HG03378 (cell line): ENCODE results near the gene OLFM3.

Source experiments
- ATAC-seq: cut with Tn5 transposase; IDR thresholded peaks from one replicate; pipeline ENCODE4 v1.9.1; 2021; ENCODE audit warnings: mild to moderate bottlenecking, moderate library complexity; ENCODE audit not compliant: unreplicated experiment

The OLFM3 gene

DNA sequence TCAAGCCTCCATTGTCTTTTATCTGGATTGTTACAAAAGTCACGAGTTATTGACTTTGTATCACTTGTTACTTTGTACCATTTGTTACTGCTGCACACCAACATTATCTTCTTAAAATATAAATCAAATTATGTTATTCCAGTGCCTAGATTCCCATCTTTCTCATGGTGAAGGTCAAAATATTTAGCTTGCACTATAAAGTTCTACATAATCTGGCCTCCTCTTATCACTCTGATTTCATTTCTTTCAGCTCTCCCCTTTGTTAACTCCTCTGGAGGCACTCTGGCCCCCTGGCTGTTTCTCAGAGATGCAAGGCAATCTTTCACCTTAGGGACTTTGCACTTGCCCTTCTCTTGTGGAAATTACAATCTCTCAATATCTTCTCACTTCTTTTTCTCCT, 143.8 kb downstream of the OLFM3 start:
- no peak for ATAC-seq

DNA sequence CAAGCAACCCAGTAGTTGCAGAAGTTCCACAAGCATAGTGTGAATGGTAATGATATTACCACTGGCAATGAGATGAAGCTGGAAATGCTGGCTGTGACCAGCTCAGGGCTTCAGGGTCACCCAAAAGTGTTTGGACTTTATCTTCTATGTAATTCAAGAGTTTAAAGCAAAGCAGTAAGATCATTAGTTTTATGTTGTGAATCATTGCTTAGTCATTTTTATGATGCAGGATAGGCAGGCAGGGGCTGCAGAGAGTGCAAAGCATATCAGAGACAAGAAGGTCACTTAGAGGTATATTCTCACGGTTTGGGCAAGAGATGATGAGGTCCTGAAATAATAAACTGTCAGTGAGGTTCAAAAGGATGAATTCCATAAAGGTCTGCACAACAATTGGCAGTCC, 147.4 kb downstream of the OLFM3 start:
- no peak for ATAC-seq

DNA sequence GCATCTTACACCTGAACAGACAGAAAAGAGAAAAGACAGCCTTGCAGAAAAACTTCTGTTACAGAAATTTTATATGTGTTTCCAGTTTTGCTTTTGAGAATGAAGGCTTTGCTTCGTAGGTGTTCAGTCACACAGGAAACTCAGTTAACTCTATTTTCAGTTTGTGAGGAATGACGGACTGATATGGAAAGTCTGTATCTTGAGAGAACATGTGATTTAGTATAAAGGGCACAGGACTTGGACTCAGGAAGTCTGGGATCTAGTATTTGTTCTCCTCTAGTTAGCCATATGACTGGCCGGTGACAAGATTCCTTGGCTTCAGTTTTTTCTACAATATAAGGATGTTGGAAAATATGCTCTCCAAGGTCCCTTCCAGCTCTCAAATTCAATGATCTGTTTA, 149.1 kb downstream of the OLFM3 start:
- ATAC-seq = no peak

DNA sequence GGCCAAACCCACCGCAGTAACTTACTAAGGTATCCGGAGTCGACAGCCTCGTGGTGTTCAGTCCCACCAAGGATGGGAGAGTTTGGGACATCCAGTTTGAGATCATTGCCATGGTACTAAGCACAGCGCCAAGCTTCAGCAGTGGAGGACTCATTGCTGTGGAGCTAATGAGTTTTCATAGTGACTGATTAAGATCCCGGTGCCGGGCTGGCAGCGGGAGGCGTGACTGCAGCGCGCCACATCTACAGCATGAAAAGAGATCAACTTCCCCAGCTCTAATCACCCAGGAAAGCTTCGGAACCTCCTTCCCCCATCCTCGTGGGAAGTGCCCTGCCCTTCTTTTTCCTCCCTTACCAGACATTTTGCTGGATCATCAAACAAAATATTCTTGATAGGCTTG, 149.9 kb downstream of the OLFM3 start:
- no peak for ATAC-seq

DNA sequence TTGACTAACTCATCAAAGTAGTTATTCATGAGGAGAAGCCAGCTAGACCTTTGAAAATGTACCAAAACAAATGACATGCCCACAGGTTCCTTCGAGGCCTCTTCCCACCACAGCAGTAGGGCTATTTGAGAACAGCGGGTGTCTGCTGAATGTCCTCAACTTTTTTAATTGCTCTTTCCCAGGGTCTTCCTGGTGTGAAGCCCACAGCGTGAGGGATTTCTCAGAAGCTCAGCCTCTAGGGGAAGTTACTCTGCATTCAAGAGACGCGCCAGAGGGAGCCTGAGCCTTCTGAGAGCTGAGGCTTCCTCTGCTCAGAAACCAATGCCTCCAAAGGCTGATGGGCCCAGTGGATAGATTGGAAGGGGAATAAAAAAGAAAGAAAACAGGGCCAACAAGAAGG, 153.6 kb downstream of the OLFM3 start:
- no peak for ATAC-seq

DNA sequence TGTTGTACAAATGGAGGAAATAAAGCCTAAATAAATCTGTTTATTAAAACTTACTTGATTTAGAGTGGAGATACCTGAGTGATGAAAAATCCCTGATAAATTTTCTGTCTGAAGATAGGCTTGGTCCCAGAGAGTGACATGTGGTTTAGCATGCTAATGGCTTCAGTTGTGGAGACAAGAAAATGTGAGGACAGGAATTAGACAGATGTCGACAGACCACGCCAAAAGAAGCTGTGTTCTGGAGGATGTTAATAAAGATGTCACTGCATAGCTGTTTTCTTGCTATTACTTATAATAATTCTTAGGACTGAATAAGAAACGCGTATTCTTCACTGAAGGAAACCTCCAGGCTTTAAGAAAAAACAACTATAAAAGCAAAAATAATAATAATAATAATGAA, 154.9 kb downstream of the OLFM3 start:
- no peak for ATAC-seq

DNA sequence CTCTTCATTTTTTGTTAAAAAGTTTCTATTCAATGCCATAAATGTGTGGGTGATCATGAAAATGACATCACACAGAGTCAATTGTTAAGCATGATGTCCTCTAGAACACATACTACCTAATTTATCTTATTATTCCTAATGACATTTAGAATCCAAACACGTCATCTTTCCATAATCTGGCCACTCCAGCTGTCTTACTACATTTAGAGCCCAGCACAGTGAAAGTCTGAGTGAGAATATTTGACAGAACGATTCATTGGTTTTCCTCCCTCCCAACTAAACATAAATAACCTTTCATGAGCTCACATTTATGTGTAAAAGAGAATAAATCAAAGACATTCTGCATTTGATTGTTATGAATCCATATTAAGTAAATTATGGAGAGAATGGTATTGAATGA, 160.7 kb downstream of the OLFM3 start:
- ATAC-seq = no peak

DNA sequence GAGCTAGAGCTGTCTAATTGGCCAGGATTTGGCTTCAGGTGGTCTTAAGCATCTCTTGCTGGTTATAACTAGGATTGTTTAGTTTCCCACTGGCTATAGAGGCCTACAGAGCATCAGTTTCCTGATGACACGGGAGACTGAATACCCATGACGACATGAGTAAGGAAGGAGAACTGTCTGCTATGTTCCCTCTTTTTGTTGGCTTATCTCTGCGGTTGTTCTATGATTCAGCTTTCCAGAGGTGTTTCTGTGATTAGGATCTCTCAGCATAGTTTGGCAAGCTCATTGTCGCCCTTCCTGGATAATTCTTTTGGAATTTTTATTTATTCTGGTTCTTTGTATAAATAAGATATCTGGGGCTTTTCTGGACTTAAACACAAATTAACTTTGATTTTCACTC, 163.4 kb downstream of the OLFM3 start:
- ATAC-seq = no peak

DNA sequence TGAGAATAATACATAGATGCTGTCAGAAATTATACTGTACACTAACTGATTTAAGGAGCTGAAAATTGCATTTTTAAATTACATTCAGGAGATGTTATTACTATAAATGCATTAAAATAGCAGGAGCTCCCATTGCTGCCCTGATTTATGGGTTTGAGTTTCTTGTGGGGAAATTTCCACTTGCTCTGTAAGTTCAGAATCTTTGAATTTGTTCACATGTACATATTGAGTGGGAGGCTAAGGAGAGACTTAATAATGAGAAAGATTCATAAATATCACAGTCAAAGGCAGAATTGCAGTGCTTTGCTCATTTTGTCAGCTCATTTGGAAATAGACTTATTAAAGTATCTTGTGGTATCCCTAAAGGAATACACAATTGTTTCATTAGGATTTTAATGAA, 170.3 kb downstream of the OLFM3 start:
- no peak for ATAC-seq

DNA sequence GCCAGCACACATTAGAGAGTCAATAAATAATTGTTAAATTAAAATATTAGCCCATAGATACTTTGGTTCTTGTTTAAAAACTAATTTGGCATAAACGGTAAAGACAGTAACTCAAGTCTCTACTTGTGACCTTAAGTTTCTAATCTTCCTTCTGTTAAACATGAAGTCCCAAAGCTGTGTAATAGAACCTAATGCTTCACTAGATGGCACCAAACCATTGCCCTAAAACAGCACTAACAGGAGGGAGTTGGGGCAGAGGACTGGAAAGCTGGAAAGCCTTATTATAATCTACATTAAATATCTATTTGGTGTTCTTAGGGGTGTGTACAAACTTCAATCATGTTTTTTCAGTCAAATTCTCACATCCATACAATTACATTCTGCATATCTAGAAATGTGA, 176.7 kb downstream of the OLFM3 start:
- ATAC-seq = peak; percentile 53

DNA sequence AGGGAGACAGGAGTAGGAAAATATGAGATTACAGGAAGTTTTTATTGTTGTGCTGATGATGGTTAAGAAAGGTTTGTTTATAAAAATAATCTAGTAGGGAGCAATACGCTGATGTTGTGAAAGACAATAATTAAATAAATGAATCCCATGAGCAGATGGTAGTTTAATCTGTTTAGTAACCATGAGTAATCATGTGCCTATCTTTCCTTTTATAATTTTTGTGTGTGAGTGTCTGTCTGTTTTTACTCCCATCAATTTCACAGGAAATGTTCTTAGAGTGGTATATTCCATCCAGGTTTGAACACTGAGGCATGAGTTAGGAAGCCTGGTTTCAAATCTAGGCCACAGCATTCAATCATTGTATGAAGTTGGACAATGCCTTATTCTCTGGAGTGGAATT, 180.5 kb downstream of the OLFM3 start:
- no peak for ATAC-seq

DNA sequence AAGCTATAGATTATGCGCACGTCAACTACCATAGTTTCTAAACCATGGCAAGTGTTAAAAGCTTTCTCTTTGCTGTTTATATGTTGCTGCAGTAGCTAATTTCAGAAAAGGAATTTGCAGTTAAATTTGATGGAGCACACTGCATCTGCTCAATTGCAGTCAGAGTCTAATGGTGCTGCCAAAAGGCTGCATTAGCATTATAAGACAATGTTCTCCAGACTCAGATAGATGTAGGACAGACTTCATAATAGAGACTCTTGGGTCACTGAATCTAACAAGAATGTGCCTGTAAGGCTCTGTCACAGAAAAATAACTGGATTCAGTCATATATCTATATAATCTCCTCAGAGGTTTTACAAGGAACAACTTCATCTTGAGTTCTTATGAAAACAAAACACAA, 198.3 kb downstream of the OLFM3 start:
- no peak for ATAC-seq

DNA sequence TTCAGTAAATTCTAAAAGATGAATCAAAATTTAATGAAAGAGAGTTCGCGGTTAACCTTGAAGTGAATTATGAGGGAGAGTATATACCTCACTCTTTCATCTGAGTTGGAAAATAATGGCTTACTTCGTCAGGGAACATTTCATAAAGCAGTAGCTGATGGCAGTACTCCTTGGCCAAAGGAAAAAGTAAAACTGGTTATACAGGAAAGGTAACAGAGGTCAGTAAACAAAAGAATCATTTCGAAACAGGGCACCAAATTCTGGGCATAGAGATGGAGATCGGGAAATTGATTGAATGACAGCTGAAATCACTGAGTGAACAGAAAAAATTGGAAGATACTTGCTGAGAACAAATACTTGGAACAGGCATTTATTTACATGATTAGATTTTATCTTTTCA, 199.0 kb downstream of the OLFM3 start:
- ATAC-seq = no peak

DNA sequence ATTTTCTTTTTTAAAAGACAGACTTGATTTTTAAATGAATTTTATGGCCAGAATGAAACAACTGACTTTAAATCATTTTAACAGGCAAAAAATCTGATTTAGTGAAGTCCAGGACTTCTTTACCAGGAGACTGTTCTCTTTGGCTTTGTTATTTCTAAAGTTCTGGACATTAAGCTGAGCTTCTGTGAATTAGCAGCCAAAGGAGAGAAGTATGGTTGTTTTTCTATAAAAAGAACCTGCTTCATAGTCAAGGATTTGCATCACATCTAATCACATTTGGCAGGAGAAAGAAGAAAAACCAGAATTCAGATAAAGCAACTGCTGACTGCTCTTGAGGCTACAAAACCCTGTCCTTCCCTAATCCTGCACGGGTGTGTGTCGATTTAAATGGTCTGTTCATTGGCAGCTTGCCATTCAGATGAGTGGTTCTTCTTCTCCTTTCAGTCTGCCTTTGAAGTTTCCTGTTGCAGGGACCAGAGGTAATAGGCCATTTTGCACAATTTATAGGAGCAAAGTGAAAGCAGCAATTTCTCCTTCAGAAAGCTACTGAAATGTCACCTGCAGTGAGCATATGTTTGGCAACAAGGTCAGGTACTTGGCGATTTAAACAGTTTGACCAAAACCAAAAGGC, 215.4 kb downstream of the OLFM3 start:
- no peak for ATAC-seq

DNA sequence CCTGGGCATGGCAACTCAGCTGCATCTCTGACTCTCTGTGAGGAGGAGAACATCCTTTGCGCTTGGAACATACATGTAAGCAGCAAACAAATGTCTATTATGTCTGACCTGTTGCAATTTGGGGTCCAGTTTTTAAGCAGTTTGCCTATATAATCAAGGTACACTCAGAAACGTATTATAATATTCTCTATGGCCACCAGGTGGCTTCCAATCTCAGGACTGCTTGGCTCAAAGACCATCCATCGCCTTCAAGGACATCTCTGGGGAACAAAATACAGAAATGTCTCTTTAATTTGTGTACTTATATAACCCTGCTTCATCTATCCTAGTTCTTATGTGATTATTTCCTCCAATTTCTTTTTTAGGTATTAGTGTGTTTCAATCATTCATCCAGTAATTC, 227.2 kb downstream of the OLFM3 start:
- peak; percentile 91 for ATAC-seq

DNA sequence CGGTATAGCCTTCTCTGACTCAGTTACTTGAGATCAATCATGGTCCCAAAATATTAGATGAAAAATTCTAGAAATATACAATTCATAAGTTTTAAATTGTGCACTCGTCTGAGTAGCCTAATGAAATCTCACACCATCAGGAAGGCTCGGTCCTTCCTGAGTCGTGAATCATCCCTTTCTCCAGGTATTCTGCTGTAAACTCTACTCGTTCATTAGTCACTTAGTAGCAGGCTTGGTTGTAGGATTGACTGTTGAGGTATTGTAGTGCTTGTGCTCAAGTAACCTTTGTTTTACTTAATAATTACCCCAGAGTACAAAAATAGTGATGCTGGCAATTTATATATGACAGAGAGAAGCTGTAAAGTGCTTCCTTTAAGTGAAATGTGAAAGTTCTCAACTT, 238.7 kb downstream of the OLFM3 start:
- ATAC-seq = no peak

DNA sequence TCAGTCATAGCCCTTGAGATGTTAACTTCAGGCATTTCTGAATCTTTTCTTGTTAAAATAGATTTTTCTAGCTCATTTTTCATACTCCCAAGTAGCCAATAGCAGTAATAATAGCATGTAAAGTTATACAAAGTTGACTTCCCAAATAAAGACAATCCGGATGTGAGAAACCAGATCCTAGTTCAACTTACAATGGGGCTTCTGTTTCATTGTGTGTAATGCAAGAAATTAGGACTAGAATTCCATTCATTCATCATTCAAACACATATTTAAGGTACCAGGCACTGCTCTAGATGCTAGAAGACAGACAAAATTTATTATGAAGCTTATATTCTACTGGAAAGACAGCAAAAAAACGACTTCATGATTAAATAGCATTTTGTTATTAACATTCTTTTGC, 240.3 kb downstream of the OLFM3 start:
- ATAC-seq = no peak
